Measurements from ENCODE around the gene GMPR. TPM values are rescaled to one million over a fixed set of nuclear protein-coding genes. Genes with fewer than 3 reads are reported as not detected.
"Not testable (repeated sequence)": the region's sequence is repeated elsewhere in the genome, so short reads cannot be mapped to it uniquely, and the experiment has no call there.

Gene GMPR
- total RNA-seq, 1 experiment from 2014 or later, result 109 TPM

- DNase-seq (ENCODE audit: low read depth, low spot score); in situ Hi-C loops (cut with HindIII; ENCODE audit: low pct_unique_long_range_greater_than_20kb, low sequenced_read_pairs): not testable (repeated sequence)
These were observed 21.2 kb downstream of the GMPR start for GRCh38 chr6:16259604-16260003.

DNA sequence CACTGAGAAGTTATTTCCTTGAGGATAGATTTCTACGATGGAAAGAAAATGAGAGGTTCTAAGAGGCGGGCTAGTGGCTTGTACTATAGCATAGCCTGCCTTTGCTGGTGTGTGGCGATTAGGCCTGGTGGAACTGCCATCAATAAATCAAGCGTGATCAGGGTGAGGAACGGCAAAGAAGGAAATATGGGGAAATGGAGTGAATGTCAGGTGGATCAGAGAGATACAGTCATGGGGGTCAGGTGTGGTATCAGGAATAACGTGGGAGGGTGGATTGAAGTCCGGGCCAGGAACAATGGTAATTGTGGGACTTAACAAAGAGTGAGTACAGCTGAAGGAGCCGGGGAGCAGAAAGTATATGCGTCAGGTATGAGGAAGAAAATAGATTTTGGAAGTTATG, 22.2 kb downstream of the GMPR start:
- in situ Hi-C loops (cut with HindIII; ENCODE audit: low pct_unique_long_range_greater_than_20kb, low sequenced_read_pairs); DNase-seq (ENCODE audit: low read depth, low spot score): not testable (repeated sequence)

DNA sequence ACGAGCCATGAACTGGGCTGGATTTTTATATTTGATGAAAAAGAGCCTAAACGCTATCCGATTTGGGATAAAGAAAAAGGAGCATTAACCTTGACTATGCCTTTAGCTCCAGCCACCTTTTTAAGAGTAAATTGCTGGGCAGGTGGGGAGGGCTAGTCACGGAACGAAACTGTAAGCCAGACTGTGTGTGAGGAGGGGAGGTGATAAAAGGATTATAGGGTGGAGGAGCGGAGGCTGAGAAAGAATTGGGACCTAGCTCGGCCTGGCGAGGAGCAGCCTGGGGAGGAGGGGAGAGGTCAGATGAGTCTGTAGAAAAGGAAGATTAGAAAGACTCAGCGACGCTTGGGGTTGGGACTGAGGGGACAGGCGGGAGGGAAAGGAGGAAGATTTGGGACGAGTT, 24.4 kb downstream of the GMPR start:
- DNase-seq (ENCODE audit: low read depth, low spot score); in situ Hi-C loops (cut with HindIII; ENCODE audit: low pct_unique_long_range_greater_than_20kb, low sequenced_read_pairs): not testable (repeated sequence)

DNA sequence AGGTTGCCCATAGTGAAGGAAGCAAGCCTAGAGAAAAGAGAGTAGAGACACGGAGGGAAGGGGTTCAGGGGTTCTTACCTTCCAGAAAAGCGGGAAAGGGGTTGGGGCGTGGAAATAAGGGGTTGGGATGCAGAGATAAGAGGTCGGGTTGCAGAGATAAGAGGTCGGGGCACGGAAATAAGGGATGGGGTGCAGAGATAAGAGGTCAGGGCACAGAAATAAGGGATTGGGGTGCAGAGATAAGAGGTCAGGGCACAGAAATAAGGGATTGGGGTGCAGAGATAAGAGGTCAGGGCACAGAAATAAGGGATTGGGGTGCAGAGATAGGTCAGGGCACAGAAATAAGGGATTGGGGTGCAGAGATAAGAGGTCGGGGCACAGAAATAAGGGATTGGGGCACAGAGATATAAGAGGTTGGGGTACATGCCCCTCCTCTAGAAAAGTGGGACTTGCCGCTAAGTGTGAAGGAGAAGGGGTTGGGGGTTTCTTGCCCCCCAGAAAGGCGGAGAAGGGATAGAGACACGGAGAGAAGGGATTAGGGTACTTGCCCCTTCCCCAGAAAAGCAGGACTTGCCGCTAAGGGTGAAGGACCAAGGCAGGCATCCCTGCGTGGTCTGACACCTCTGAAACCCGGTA, 25.2 kb downstream of the GMPR start:
- in situ Hi-C loops (cut with HindIII; ENCODE audit: low pct_unique_long_range_greater_than_20kb, low sequenced_read_pairs); DNase-seq (ENCODE audit: low read depth, low spot score): not testable (repeated sequence)

- DNase-seq (ENCODE audit: low read depth, low spot score), result no peak
- in situ Hi-C loops (cut with HindIII; ENCODE audit: low pct_unique_long_range_greater_than_20kb, low sequenced_read_pairs), result no loop called here
These were observed 26.4 kb downstream of the GMPR start for GRCh38 chr6:16264785-16265184.

GRCh38 chr6:16265351-16266341, 27.3 kb downstream of the GMPR start:
- no peak for DNase-seq (ENCODE audit: low read depth, low spot score)
- in situ Hi-C loops (cut with HindIII; ENCODE audit: low pct_unique_long_range_greater_than_20kb, low sequenced_read_pairs), result no loop called here

DNA sequence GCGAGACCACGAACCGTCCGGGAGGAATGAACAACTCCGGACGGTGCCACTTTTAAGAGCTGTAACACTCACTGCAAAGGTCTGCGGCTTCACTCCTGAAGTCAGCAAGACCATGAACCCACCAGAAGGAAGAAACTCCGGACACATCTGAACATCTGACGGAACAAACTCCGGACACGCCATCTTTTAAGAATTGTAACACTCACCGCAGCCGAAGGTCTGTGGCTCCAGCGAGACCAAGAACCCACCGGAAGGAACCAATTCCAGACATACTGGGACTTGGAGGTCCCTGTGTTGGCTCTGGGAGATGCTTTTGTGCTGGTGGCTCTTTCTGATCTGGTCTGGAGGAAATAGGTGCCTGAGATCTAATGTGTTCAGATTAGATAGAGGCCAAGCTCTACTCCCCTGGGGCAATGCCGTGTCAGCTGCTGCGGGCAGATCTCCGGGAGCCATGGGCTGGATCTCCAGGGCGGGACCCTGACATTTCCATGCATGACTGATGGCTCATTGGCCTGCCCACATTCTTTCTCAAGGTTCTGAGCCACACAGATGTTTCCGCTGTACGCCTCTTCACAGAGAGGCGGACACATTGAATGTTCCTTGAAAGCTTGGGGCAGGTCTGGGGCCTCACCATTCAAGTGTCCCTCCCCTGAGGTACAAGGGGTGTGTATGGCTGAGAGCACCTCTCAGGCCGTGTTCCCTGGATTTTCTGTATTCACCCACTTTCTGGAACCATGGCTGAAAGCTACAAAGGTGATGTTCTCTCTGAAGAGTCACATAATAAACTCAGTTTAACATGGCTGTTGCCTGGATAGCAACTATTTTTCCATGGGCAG, 29.3 kb downstream of the GMPR start:
- DNase-seq (ENCODE audit: low read depth, low spot score), result no peak
- in situ Hi-C loops (cut with HindIII; ENCODE audit: low pct_unique_long_range_greater_than_20kb, low sequenced_read_pairs), result no loop called here

- DNase-seq (ENCODE audit: low read depth, low spot score); in situ Hi-C loops (cut with HindIII; ENCODE audit: low pct_unique_long_range_greater_than_20kb, low sequenced_read_pairs): not testable (repeated sequence)
These were observed 31.2 kb downstream of the GMPR start for GRCh38 chr6:16269442-16270070.

DNA sequence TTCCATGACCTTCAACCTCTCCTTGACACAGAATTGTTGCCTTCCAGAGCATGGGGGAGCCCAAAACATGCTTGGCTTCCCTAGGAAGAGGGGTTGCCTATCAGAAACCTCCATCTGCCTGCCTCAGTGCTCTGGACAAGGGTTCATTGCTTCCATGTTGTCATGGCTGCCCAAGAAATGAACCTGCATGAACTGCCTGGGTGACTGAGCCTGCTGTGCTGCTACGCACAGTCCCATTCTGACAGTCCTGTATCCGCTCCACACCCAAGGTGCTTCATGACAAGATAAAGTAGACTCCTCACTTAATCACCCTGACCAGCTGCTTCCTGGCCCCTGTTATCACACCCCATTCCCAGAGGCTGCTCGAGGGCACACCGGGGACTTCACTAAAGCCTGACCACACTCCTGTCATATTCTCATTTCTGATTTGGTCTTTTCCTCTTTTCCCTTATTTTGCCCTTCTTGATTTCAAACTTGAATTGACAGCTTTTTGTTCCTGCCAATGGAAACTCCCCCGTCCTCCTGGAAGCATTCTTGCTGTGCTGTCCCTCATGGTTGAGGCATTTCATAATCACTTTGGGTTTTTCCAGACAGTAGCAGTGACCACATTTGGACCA, 31.9 kb downstream of the GMPR start:
- DNase-seq (ENCODE audit: low read depth, low spot score), result no peak
- in situ Hi-C loops (cut with HindIII; ENCODE audit: low pct_unique_long_range_greater_than_20kb, low sequenced_read_pairs), result no loop called here

- in situ Hi-C loops (cut with HindIII; ENCODE audit: low pct_unique_long_range_greater_than_20kb, low sequenced_read_pairs), result no loop called here
These were observed 33.0 kb downstream of the GMPR start for GRCh38 chr6:16271428-16271827.

GRCh38 chr6:16272201-16272600, 33.8 kb downstream of the GMPR start:
- DNase-seq (ENCODE audit: low read depth, low spot score), result peak; percentile 38
- in situ Hi-C loops (cut with HindIII; ENCODE audit: low pct_unique_long_range_greater_than_20kb, low sequenced_read_pairs), result no loop called here

More at GRCh38 chr6:16271428-16271827, 33.0 kb downstream of the GMPR start:
- DNase-seq (ENCODE audit: low read depth, low spot score), result no peak

GRCh38 chr6:16273256-16273655, 34.9 kb downstream of the GMPR start:
- in situ Hi-C loops (cut with HindIII; ENCODE audit: low pct_unique_long_range_greater_than_20kb, low sequenced_read_pairs), result no loop called here
- DNase-seq (ENCODE audit: low read depth, low spot score), result peak; percentile 85

DNA sequence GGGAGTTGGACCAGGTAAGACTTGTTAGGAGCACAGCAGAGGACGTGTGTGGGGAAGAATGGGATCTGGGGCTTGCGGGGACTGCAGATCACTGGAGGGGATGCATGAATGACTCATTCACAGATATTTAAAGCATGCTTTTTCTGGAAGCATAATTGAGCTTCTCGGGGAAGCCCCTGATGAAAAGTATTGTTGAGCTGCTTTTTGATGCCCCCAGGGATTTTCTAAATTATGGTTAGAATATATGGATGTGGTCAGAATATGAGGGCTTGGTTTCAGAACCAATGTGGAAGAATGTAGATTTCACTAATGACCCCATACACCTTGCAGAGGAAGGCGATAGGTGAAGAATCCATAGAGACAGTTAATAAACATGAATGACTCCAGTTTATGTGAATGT, 36.1 kb downstream of the GMPR start:
- in situ Hi-C loops (cut with HindIII; ENCODE audit: low pct_unique_long_range_greater_than_20kb, low sequenced_read_pairs), result no loop called here
- DNase-seq (ENCODE audit: low read depth, low spot score), result no peak

GRCh38 chr6:16274885-16275589, 36.6 kb downstream of the GMPR start:
- no peak for DNase-seq (ENCODE audit: low read depth, low spot score)
- in situ Hi-C loops (cut with HindIII; ENCODE audit: low pct_unique_long_range_greater_than_20kb, low sequenced_read_pairs), result no loop called here

DNA sequence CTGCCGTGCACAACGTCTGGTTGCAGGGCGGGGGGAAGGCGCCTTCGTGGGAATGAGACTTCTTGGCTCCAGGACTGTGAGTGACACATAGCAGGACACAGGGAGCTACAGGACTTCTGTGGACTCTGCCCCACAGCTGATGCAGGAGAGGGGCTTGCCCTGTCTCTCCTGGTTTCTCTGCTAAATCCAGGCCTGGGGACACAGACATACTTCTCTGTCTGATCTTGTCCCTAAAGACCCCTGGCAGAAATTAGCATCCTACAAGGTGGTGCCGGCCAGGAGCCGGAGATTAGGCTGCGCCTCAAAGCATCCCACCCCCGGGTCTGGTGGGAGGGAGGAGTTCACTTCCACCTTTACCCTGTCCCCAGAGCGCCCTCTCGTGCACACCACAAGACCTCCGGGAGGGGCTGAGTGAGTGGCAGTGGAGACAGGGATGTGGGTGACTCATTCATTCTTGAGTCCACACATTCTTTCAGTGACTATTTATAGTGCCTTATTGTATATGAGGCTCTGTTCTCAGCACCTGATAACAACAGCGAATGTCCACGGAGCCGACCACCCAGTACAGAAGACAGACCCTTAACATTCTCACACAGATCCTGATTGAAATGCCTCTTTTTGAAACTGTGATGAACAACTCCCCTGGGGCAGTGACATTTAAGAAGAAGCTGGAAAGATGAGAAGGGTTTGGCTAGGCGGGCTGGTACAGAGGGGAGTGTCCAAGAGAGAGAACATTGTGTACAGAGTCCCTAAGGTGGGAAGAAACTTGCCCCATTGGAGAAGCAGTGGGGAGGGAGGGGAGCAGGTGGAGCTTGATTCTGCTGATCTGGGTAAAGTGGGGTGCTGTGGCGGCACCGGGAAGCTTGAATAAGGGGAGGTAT, 39.0 kb downstream of the GMPR start:
- peak; percentile 97 for DNase-seq (ENCODE audit: low read depth, low spot score)
- in situ Hi-C loops (cut with HindIII; ENCODE audit: low pct_unique_long_range_greater_than_20kb, low sequenced_read_pairs), result no loop called here

Data from SK-MEL-5 (cell line).